Ascending aorta (tissue), 2 donors: ENCODE data around the gene NBAS. TPM values are rescaled to one million over a fixed set of nuclear protein-coding genes. Genes with fewer than 3 reads are reported as not detected.

Source experiments
- DNase-seq, 2 donors: peaks; one replicate each; pipeline ENCODE4 v3.0.0-alpha.2; 2019; ENCODE audit warnings: low spot score in 2 of 2
- H3K27ac ChIP-seq, 2 donors: fragments of 200-600 bp; sonication (generic); one replicate each; pipeline ENCODE4 v1.5.1; 2016 to 2017; ENCODE audit warnings: mild to moderate bottlenecking in 1 of 2
- H3K27me3 ChIP-seq: fragments of 200-600 bp; sonication (generic); one replicate; pipeline ENCODE4 v1.5.1; 2017
- H3K36me3 ChIP-seq, 2 donors: fragments of 200-600 bp; sonication (generic); one replicate each; pipeline ENCODE4 v1.5.1; 2016
- H3K4me1 ChIP-seq, 2 donors: fragments of 200-600 bp; sonication (generic); one replicate each; pipeline ENCODE4 v1.5.1; 2016 to 2017; ENCODE audit warnings: mild to moderate bottlenecking in 1 of 2
- H3K4me3 ChIP-seq, 2 donors: fragments of 200-600 bp; sonication (generic); one replicate each; pipeline ENCODE4 v1.5.1; 2016 to 2017; ENCODE audit warnings: mild to moderate bottlenecking in 1 of 2
- H3K9me3 ChIP-seq, 2 donors: fragments of 200-600 bp; sonication (generic); one replicate each; pipeline ENCODE4 v1.5.1; 2016
- intact Hi-C: fragments of 100-400 bp; cut with DNase I; formaldehyde crosslinking; loops from one replicate; pipeline ENCODE4 v1.15.1; 2023
- total RNA-seq: library from RNA; depleted of rRNA; stranded (reverse); fragments of >200 nt; gene quantifications from one replicate; pipeline ENCODE4 v1.1.0, GENCODE V29; 2016
- TF ChIP-seq, protein P1 (sequence below), 3 experiments: fragments of 200-600 bp in 2 of 3; fragments of 450-650 bp in 1 of 3; sonication (generic) in 2 of 3; IDR thresholded peaks; one replicate each; pipeline ENCODE4 v1.5.1; 2016 to 2019; ENCODE audit warnings: antibody characterized with exemption in 3 of 3, mild to moderate bottlenecking in 1 of 3, moderate library complexity in 1 of 3

NBAS gene
- total RNA-seq, 1 donor from 2014 or later = 37.1 TPM

DNA sequence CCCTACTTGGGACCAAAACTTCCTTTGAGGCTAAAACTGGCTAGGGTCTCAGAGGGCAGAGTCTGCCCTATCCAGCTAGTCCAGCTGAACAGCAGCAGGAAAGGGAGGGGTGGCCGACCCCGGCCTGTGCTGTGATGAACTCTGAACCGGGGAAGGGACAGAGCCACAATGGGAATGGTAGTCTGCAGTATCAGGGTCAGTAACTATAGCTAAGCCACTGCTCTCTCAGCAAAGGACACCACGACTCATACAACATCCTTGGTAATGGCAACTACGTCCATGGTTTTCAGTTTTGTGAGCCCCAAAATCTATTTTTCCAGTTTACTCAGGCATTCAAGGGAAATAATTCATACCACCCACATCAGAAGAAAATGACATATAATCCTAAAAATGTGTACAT, 75.2 kb downstream of the NBAS start:
- DNase-seq = no peak
- TF ChIP-seq, protein P1, sequence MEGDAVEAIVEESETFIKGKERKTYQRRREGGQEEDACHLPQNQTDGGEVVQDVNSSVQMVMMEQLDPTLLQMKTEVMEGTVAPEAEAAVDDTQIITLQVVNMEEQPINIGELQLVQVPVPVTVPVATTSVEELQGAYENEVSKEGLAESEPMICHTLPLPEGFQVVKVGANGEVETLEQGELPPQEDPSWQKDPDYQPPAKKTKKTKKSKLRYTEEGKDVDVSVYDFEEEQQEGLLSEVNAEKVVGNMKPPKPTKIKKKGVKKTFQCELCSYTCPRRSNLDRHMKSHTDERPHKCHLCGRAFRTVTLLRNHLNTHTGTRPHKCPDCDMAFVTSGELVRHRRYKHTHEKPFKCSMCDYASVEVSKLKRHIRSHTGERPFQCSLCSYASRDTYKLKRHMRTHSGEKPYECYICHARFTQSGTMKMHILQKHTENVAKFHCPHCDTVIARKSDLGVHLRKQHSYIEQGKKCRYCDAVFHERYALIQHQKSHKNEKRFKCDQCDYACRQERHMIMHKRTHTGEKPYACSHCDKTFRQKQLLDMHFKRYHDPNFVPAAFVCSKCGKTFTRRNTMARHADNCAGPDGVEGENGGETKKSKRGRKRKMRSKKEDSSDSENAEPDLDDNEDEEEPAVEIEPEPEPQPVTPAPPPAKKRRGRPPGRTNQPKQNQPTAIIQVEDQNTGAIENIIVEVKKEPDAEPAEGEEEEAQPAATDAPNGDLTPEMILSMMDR (IDR thresholded peaks at IDR 0.05) = no peak
- no peak overlapping the region for H3K27ac ChIP-seq

DNA sequence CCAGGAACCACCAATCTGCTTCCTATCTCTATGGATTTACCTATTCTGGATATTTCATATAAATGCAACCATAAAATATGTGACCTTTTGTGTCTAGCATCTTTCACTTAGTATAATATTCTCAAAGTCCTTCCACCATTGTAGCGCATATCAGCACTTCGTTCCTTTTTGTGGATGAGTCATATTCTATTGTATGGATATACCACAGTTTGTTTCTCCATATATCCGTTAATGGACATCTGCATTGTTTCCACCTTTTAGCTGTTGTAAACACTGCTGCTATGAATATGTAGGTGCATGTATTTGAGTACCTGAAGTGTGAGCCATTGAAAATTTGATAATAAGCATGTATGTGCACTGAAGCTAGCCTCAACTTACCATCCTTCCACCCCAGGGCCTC, 80.1 kb downstream of the NBAS start:
- no peak for DNase-seq
- peaks cover 0 to 23% of the 10 kb centered on the region in 2 donors for H3K36me3 ChIP-seq
- intact Hi-C loops = no loop called here
- TF ChIP-seq, protein P1 (IDR thresholded peaks at IDR 0.05) = no peak
- no peak overlapping the region for H3K27ac ChIP-seq
- no peaks in the 10 kb centered on the region for H3K9me3 ChIP-seq
- no peak overlapping the region for H3K4me3 ChIP-seq
- H3K27me3 ChIP-seq = no peaks in the 10 kb centered on the region
- H3K4me1 ChIP-seq = no peaks in the 10 kb centered on the region

More for the DNA sequence above, 75.2 kb downstream of the NBAS start:
- Histone ChIP-seq H3K36me3 (peaks cover 0 to 29% of the 10 kb centered on the region in 2 donors), H3K4me3 (no peak overlapping the region), H3K27me3 (no peaks in the 10 kb centered on the region), H3K4me1 (no peaks in the 10 kb centered on the region), H3K9me3 (no peaks in the 10 kb centered on the region)
- intact Hi-C loops = no loop called here

DNA sequence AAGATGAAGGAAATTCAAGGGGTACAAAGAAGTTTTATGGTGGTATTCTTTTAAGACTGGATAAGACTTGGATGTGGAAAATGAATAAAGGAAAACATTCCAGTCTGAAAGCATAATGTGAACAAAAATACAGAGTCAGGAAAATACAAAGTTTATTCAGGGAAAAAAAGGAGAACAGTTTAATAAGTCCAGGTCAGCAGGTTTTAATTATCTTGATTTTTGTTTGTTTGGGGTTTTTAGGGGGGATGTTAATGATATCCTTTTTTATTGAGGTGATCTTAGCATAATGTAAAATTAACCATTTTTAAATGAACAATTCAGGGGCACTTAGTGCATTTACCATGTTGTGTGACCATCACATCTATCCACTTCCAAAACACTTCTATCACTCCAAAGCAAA, 80.6 kb downstream of the NBAS start:
- TF ChIP-seq, protein P1 (IDR thresholded peaks at IDR 0.05) = no peak
- Histone ChIP-seq H3K36me3 (peaks cover 0 to 23% of the 10 kb centered on the region in 2 donors), H3K4me1 (no peaks in the 10 kb centered on the region), H3K27me3 (no peaks in the 10 kb centered on the region), H3K27ac (no peak overlapping the region), H3K4me3 (no peak overlapping the region), H3K9me3 (no peaks in the 10 kb centered on the region)
- intact Hi-C loops = no loop called here
- no peak for DNase-seq

DNA sequence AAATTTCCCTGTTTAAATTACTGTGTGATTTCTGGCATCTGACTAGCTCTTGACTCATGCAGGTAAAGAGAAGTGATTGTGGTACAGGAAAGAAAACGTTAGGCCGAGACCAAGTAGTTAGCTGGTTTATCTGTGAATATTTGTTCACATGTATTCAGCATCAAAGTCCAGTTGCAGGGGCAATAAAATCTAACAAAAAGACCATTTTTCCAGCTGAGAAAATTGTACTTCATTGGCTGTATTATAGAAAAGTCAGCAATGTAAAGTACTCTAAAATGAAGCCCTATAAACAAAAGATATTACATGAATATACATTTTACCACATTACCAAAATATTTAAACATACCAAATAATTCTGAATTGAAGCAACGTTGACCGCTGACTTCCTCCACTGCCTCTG, 88.3 kb downstream of the NBAS start:
- intact Hi-C loops = no loop called here
- Histone ChIP-seq H3K27me3 (no peaks in the 10 kb centered on the region), H3K36me3 (peaks cover 30 to 55% of the 10 kb centered on the region in 2 donors), H3K27ac (no peak overlapping the region), H3K4me3 (no peak overlapping the region), H3K4me1 (no peaks in the 10 kb centered on the region), H3K9me3 (no peaks in the 10 kb centered on the region)
- TF ChIP-seq, protein P1 (IDR thresholded peaks at IDR 0.05) = no peak
- DNase-seq = no peak

DNA sequence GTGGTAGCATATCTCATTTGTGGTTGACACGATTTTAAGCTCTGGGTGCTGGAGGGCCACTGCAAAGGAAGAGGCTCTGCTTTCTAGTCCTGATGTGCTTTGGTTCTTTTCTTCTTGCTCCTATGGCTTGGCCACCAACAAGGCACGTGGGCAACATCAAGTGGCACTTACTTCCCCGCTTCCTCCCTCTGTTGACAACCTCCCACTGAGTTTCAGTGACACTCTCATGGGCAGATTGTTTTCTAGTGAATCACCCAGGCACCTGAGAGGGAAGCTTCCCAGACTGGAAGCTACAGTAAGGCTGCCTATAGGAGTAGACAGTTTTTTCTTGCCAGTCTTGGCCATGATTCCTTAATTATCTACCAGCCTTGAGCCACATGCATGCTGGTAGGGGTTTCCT, 89.0 kb downstream of the NBAS start:
- no peak for DNase-seq
- Histone ChIP-seq H3K27ac (no peak overlapping the region), H3K36me3 (peaks cover 30 to 56% of the 10 kb centered on the region in 2 donors), H3K9me3 (no peaks in the 10 kb centered on the region), H3K27me3 (no peaks in the 10 kb centered on the region), H3K4me3 (no peak overlapping the region), H3K4me1 (no peaks in the 10 kb centered on the region)
- intact Hi-C loops = no loop called here
- TF ChIP-seq, protein P1 (IDR thresholded peaks at IDR 0.05) = no peak

DNA sequence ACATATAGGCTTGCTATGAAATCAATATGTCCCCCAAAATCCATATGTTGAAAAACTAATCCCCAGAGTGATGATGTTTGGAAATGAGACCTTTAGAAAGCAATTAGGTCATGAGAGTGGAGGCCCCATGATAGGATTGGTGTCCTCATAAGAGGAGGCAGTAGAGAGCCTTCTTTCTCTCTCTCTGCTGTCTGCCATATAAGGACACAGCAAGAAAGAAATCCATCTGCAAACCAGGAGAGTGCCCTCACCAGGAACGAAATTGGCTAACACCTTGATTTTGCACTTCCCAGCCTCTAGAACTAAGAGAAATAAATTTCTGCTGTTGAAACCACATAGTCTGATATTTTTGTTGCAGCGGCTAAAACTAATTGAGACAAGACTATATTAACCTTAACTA, 89.5 kb downstream of the NBAS start:
- no peak for DNase-seq
- H3K27me3 ChIP-seq = no peaks in the 10 kb centered on the region
- H3K9me3 ChIP-seq = no peaks in the 10 kb centered on the region
- peaks cover 31 to 59% of the 10 kb centered on the region in 2 donors for H3K36me3 ChIP-seq
- TF ChIP-seq, protein P1 (IDR thresholded peaks at IDR 0.05) = no peak
- no peaks in the 10 kb centered on the region for H3K4me1 ChIP-seq
- intact Hi-C loops = no loop called here
- H3K27ac ChIP-seq = no peak overlapping the region
- H3K4me3 ChIP-seq = no peak overlapping the region
